H1 (cell line): ENCODE data around the gene MYNN. TPM values are rescaled to one million over a fixed set of nuclear protein-coding genes. Genes with fewer than 3 reads are reported as not detected.

Source experiments
- BACH1 ChIP-seq: IDR thresholded peaks from 2 replicates; pipeline ENCODE4 v1.6.1; 2012; ENCODE audit warnings: low read length, improper control_type of control experiment
- CBX5 ChIP-seq: fragments of 300-800, 300-1000 bp; sonication (generic); IDR thresholded peaks from 2 replicates; pipeline ENCODE4 v1.7.1; 2016; ENCODE audit warnings: antibody characterized with exemption, low read length, low read depth
- CBX8 ChIP-seq: fragments of 300-800, 300-1000 bp; sonication (generic); IDR thresholded peaks from 2 replicates; pipeline ENCODE4 v1.7.1; 2016; ENCODE audit warnings: low read depth, low read length, borderline replicate concordance
- CHD1 ChIP-seq: IDR thresholded peaks from 2 replicates; pipeline ENCODE4 v1.6.1; 2012; ENCODE audit warnings: low read depth, low read length, improper control_type of control experiment
- CTBP2 ChIP-seq: IDR thresholded peaks from 2 replicates; pipeline ENCODE4 v1.7.0; 2011; ENCODE audit warnings: borderline replicate concordance, mild to moderate bottlenecking, moderate library complexity, mixed read lengths, low read length; ENCODE audit not compliant: insufficient read depth, insufficient read length
- CTCF ChIP-seq, 3 experiments: IDR thresholded peaks; 1 replicate in 2 of 3; 2 replicates in 1 of 3; pipeline versions ENCODE4 v1.5.1 to v1.6.1; 2011; ENCODE audit warnings: low read length in 3 of 3, mild to moderate bottlenecking in 3 of 3, inconsistent platforms in 2 of 3, low read depth in 1 of 3, moderate library complexity in 1 of 3; ENCODE audit not compliant: insufficient read depth in 1 of 3; ENCODE audit errors: control extremely low read depth in 1 of 3
- FOSL1 ChIP-seq: IDR thresholded peaks from 2 replicates; pipeline ENCODE4 v1.6.1; 2011; ENCODE audit warnings: mild to moderate bottlenecking, low read depth, low read length, moderate library complexity; ENCODE audit not compliant: insufficient read depth
- GABPA ChIP-seq: IDR thresholded peaks from 2 replicates; pipeline ENCODE4 v1.6.1; 2011; ENCODE audit warnings: mild to moderate bottlenecking, low read length, moderate library complexity, borderline replicate concordance; ENCODE audit not compliant: insufficient read depth
- HDAC2 ChIP-seq, 2 experiments: fragments of 300-600 bp in 1 of 2; sonication (generic) in 1 of 2; IDR thresholded peaks; 2 replicates each; pipeline ENCODE4 v1.6.1; 2011 to 2012; ENCODE audit warnings: low read depth in 2 of 2, low read length in 2 of 2, mild to moderate bottlenecking in 2 of 2, moderate library complexity in 2 of 2, borderline replicate concordance in 1 of 2, inconsistent platforms in 1 of 2
- JUN ChIP-seq: IDR thresholded peaks from 2 replicates; pipeline ENCODE4 v1.6.1; 2011; ENCODE audit warnings: low read depth, mild to moderate bottlenecking, improper control_type of control experiment, low read length
- JUND ChIP-seq: IDR thresholded peaks from 2 replicates; pipeline ENCODE4 v1.6.1; 2011; ENCODE audit warnings: mild to moderate bottlenecking, improper control_type of control experiment, low read length
- NANOG ChIP-seq: IDR thresholded peaks from 2 replicates; pipeline ENCODE4 v1.6.1; 2011; ENCODE audit warnings: low read length, low read depth, mild to moderate bottlenecking, inconsistent platforms; ENCODE audit not compliant: insufficient read depth, poor library complexity, severe bottlenecking
- RBBP5 ChIP-seq: IDR thresholded peaks from 2 replicates; pipeline ENCODE4 v1.7.1; 2012; ENCODE audit warnings: low read depth, mild to moderate bottlenecking, inconsistent platforms, low read length, moderate library complexity, borderline replicate concordance
- SAP30 ChIP-seq: fragments of 300-600 bp; sonication (generic); IDR thresholded peaks from 2 replicates; pipeline ENCODE4 v1.7.1; 2012; ENCODE audit warnings: low read length, moderate library complexity, mild to moderate bottlenecking, inconsistent platforms; ENCODE audit not compliant: insufficient read depth, insufficient replicate concordance
- SP4 ChIP-seq: IDR thresholded peaks from 2 replicates; pipeline ENCODE4 v1.6.1; 2012; ENCODE audit warnings: low read length, inconsistent platforms
- TAF1 ChIP-seq: IDR thresholded peaks from 2 replicates; pipeline ENCODE4 v1.6.1; 2011; ENCODE audit warnings: mild to moderate bottlenecking, low read depth, low read length
- TCF12 ChIP-seq: IDR thresholded peaks from 2 replicates; pipeline ENCODE4 v1.6.1; 2011; ENCODE audit warnings: low read depth, mild to moderate bottlenecking, low read length
- USF2 ChIP-seq: IDR thresholded peaks from 2 replicates; pipeline ENCODE4 v1.6.1; 2011; ENCODE audit warnings: low read length, improper control_type of control experiment
- polyA plus RNA-seq, 7 experiments: library from polyadenylated mRNA; depleted of rRNA in 3 of 7; stranded (reverse) in 5 of 7; unstranded in 2 of 7; fragments of >200 nt in 5 of 7; fragments of 200-250 nt in 2 of 7; gene quantifications; 1 replicate in 5 of 7; 2 replicates in 1 of 7; 4 replicates in 1 of 7; pipeline versions ENCODE4 v1.2.1 to v1.2.3, GENCODE V29; 2011 to 2013; ENCODE audit warnings: missing spikeins in 2 of 7, mixed read lengths in 2 of 7
- total RNA-seq: library from RNA; stranded (reverse); fragmentation: NEBNext Ultra II Directional; extraction: Animal tissue kit (Norgen Biotek cat#: 25700); gene quantifications from 2 replicates; pipeline ENCODE4 v1.2.1, GENCODE V29; 2021

The MYNN gene
- total and polyA plus RNA-seq, 2 of the 8 experiments (the other 6 are each of a cell fraction or from before 2014, with no cell fraction given), result 7.3 to 15.2 TPM

GRCh38 chr3:169769287-169770181, 3.7 kb upstream of the MYNN start, which contains the start of gene ACTRT3 (continued):
- TF ChIP-seq RBBP5 (peak; percentile 80), CBX5 (no peak), NANOG (no peak), USF2 (no peak), CHD1 (0 out of 2 replicates have a peak, but pooled peaks have one; percentile 40), JUN (no peak), GABPA (no peak), SP4 (no peak), CBX8 (no peak), JUND (no peak), SAP30 (no peak), CTCF (IDR thresholded peaks at IDR 0.05; ENCODE audit: control extremely low read depth in 1 of 3, insufficient read depth in 1 of 3, low read depth in 1 of 3, low read length in 3 of 3) (peak in 2 of 3 experiments; percentile 7 to 19; a peak in 2 of 4 replicates), TCF12 (0 out of 2 replicates have a peak, but pooled peaks have one; percentile 14), CTBP2 (no peak), FOSL1 (no peak), BACH1 (no peak), TAF1 (peak; percentile 69), HDAC2 (IDR thresholded peaks at IDR 0.05; ENCODE audit: borderline replicate concordance in 1 of 2, low read depth in 2 of 2, low read length in 2 of 2) (peak in 1 of 2 experiments; percentile 2; a peak in 1 of 4 replicates)
